22Rv1 (cell line): Measurements from ENCODE around the gene GPER1.
"Not testable (repeated sequence)": the region's sequence is repeated elsewhere in the genome, so short reads cannot be mapped to it uniquely, and the experiment has no call there.

Source experiments
- H3K27ac ChIP-seq: fragments of 450-650 bp; 2 replicates; pipeline ENCODE4 v1.5.1; 2017
- CTCF ChIP-seq: fragments of 450-650 bp; IDR thresholded peaks from 2 replicates; pipeline ENCODE4 v1.5.1; 2017; ENCODE audit warnings: mild to moderate bottlenecking
- ZFX ChIP-seq: fragments of 450-650 bp; IDR thresholded peaks from 2 replicates; pipeline ENCODE4 v1.6.1; 2017; ENCODE audit warnings: antibody characterized with exemption, borderline replicate concordance

GPER1 gene

DNA sequence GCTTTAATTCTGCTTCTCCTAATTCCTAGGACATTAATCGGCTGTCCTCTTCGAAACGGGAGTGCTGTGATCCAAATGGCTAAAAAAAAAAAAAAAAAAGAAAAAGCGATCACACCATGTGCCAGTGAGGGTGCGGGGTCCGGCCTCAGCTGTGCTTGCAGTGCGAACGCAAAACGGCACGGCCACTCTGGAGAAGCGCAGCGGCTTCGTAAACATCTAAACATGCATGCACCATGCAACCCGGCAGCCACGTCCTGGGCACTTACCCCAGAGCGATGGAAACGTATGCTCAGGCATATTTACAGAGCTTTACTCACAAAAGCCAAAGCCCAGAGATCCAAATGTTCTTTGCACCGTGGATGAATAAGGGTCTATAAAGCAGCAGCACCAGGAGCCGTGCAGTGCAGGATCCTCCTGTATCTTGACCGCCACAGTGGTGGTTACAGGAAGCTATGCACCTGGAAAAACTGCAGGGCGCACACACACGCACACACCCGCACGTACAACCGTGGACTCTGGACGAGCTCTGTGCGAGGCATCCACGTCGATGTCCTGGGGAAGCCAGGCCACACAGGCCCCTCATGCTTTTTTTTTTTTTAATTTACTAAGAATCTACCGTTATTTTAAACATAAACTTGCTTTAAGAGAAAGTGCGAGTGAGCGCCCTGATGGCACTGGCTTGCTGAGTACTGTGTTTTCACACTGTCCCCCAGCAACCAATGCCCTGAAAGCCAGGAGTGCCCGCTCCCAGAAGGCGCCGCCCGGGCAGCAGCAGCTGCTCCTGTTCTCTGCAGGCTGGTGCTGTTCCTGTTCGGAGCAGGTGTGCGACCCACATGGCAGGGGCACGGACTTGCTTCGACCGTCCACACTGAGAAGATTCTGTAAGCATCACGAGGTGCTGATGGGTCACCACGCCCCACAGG is 25.0 kb downstream of the GPER1 start:
- TF ChIP-seq ZFX (no peak), CTCF (no peak)
- H3K27ac ChIP-seq = no peak overlapping the region

GRCh38 chr7:1113548-1113885 is 25.6 kb downstream of the GPER1 start:
- TF ChIP-seq ZFX = no peak
- TF ChIP-seq CTCF = no peak
- no peak overlapping the region for H3K27ac ChIP-seq

GRCh38 chr7:1114088-1114487 is 26.2 kb downstream of the GPER1 start:
- no peak for TF ChIP-seq ZFX
- TF ChIP-seq CTCF = no peak
- H3K27ac ChIP-seq = no peak overlapping the region

- TF ChIP-seq CTCF (no peak), ZFX (no peak)
- no peak overlapping the region for H3K27ac ChIP-seq
Measured at GRCh38 chr7:1114505-1114904, 26.6 kb downstream of the GPER1 start.

DNA sequence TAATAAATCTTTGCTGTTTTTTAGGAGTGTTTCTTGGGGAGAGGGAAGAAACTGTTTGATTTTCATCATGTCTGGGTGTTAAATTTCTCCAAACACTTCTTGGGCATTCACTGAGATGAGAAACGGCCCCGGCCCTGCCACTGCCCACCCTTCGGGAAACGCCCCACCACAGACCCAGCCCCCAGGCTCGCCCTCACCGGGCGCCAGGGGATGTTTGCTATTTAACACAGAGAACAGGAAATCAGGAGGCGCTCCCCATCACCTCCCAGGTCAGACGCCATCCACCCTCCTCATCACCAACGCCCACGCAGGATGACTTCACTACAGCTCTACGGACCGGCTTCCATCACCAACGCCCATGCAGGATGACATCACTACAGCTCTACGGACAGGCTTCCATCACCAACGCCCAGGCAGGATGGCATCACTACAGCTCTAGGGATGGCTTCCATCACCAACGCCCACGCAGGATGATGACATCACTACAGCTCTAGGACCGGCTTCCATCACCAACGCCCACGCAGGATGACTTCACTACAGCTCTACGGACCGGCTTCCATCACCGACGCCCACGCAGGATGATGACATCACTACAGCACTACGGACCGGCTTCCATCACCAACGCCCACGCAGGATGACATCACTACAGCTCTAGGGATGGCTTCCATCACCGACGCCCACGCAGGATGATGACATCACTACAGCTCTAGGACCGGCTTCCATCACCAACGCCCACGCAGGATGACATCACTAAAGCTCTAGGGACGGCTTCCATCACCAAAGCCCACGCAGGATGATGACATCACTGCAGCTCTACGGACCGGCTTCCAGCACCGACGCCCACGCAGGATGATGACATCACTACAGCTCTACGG is 27.5 kb downstream of the GPER1 start:
- H3K27ac ChIP-seq = not testable (repeated sequence)

GRCh38 chr7:1116383-1117008 is 28.6 kb downstream of the GPER1 start:
- H3K27ac ChIP-seq = not testable (repeated sequence)

GRCh38 chr7:1117321-1117928 is 29.5 kb downstream of the GPER1 start:
- H3K27ac ChIP-seq = no peak overlapping the region
- no peak for TF ChIP-seq ZFX
- TF ChIP-seq CTCF = no peak

GRCh38 chr7:1119201-1119600 is 31.3 kb downstream of the GPER1 start:
- TF ChIP-seq ZFX (no peak), CTCF (no peak)
- no peak overlapping the region for H3K27ac ChIP-seq
